Smooth muscle cell of the brain vasculature (primary cell): ENCODE data around the gene MIEF2.
"Not testable (repeated sequence)": the region's sequence is repeated elsewhere in the genome, so short reads cannot be mapped to it uniquely, and the experiment has no call there.

ENCODE experiments used
- DNase-seq: peaks from one replicate; pipeline ENCODE4 v3.0.0-alpha.2; 2012; ENCODE audit warnings: low read depth, low spot score

Gene MIEF2, protein sequence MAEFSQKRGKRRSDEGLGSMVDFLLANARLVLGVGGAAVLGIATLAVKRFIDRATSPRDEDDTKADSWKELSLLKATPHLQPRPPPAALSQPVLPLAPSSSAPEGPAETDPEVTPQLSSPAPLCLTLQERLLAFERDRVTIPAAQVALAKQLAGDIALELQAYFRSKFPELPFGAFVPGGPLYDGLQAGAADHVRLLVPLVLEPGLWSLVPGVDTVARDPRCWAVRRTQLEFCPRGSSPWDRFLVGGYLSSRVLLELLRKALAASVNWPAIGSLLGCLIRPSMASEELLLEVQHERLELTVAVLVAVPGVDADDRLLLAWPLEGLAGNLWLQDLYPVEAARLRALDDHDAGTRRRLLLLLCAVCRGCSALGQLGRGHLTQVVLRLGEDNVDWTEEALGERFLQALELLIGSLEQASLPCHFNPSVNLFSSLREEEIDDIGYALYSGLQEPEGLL

DNA sequence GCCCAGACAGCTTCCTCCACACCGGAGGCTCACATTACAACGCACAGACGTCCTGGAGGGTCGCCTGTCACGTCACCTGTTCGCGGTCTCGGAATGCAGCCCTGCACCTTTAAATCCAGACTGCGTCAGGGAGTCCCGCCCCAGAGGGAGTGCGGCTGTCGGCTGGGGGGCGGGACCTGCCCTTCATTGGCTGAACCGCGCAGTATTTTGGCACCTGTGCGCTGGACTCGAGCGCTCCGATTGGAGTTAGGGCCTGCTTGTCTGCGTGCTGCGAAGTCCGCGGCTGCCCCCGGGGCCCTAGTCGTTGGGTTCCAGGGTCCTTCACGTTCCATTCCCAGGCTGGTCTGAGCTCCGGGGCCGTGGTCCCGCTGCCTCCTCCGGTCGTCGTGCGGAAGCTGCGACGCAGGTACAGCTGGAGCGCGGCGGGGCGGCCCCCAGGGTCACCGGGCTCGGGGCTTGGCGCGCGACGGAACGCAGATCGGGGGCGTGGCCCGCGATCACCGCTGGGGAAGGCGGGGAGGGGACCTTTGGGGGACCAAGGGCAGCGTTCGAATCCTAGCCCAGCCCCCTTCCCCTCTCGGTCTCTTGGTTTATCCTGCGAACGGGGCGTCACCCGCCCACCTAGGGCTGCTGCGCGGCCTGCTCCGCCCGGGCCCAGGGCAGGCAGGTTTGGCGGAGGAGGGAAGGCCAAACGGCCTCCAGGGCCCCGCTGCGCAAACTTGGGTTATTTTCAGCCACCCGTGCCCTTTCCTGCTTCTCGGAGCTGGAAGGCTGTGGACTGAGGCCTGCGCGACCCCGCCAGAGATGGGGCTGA lies at the start of gene MIEF2:
Gene MIEF2 (plus strand): TSS at position 331 of the 814 bp plus-strand sequence. CDS start 2,059 bp downstream, outside the sequence.
- peak; percentile 77 for DNase-seq

DNA sequence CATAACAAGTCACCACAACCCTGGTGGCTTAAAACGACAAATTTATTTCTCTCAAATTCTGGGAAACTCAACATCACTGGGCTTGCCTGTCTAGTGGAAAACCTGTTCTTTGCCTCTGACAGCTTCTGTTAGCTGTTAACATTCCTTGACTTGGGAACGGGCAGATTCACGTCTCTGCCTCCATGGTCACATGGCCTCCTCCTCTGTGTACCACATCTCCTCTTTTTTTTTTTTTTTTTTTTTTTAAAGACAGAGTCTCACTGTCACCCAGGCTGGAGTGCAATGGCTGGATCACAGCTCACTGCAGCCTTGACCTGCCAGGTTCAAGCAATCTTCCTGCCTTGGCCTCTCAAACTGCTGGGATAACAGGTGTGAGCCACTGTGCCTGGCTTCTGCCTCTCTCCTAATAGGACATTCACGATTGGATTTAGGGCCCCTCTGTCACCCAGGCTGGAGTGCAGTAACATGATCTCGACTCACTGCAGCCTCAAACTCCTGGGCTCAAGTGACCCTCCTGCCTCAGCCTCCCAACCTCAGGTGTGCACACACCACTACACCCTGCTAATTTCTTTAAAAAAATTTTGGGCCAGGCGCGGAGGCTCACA lies 46.7 kb upstream of the MIEF2 start:
- no peak for DNase-seq

DNA sequence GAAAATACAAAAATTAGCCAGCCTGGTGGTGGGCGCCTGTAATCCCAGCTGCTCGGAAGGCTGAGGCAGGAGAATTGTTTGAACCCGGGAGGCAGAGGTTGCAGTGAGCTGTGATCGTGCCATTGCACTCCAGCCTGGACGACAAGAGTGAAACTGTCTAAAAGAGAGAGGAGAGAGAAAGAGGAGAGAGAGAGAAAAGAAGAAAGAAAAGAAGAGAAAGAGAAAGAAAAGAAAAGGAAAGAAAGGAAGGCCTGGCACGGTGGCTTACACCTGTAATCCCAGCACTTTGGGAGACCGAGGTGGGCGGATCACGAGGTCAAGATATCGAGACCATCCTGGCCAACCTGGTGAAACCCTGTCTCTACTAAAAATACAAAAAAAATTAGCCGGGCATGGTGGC lies 43.6 kb upstream of the MIEF2 start:
- DNase-seq, result not testable (repeated sequence)

DNA sequence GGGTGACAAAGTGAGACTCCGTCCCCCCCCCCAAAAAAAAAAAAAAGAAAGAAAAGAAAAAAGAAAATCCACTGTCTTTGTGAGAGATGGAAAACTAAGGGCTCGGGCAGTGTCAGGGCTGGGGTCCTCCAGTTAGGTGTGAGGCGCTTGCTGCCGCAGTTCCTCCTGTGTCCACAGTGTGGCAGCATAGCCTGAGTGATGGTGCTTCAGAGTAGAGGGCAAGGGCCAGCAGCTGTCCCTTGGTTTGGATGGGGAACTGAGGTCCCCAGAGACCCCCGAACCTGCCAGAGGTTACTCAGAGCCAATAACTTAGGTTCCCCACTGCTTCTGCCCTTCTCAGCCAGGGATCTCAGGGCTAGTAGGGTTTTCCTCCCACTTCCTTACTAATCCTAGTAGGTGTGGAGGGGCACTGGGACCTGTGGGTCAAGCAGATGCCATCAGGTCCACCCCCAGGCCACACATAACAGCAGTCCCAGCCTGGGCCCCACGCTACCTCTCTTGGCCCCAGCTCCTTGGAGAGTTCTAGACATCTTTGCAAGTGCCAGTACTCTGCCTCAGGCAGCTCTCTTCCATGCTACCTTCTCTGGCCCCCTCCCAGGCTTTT lies 42.9 kb upstream of the MIEF2 start:
- DNase-seq, result no peak

DNA sequence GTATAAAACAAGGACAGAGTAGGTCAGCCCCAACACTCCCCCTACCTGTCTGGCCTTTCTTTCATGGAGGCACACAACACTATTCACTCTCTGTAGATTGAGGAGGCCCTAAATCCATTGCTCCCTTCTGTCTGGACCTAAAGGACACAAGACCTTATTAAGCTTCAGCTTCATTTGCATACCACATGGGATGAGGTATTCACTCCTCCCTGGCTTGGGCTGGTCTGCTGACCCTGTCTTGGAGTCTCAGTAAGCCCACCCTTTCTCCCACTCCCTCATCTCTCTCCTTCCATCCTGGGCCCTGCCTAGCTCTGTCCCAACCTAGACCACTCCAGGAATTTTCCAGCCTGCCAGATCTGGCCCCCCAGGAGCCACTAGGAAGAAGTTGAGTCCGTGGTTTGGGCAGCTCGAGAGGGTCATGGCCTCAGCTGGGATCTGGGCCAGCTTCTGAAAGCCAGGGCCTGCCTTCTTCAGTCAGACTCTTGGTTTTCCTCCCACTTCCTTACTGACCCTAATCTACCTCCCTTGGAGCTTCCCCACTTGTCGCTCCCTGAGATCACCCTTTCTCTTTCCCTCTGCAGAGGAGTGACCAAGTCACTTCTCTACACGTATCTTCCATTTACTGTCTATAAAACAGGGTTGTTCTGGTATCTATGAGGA lies 41.6 kb upstream of the MIEF2 start:
- DNase-seq, result no peak

DNA sequence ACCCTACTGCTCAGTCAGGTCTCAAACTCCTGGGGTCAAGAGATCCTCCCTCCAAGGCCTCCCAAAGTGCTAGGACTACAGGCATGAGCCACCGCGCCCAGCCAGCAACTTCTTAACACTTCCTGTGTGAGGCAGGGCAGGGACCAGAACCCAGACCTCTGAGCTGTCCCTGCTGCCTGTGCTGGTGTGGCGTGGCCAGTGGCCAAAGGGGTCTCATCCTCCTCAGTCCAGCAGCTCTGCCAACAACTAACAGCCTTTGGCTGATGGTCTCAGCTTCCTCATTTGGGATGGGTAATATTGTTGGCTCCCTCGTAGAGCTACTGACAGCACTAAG lies 36.4 kb upstream of the MIEF2 start:
- no peak for DNase-seq

DNA sequence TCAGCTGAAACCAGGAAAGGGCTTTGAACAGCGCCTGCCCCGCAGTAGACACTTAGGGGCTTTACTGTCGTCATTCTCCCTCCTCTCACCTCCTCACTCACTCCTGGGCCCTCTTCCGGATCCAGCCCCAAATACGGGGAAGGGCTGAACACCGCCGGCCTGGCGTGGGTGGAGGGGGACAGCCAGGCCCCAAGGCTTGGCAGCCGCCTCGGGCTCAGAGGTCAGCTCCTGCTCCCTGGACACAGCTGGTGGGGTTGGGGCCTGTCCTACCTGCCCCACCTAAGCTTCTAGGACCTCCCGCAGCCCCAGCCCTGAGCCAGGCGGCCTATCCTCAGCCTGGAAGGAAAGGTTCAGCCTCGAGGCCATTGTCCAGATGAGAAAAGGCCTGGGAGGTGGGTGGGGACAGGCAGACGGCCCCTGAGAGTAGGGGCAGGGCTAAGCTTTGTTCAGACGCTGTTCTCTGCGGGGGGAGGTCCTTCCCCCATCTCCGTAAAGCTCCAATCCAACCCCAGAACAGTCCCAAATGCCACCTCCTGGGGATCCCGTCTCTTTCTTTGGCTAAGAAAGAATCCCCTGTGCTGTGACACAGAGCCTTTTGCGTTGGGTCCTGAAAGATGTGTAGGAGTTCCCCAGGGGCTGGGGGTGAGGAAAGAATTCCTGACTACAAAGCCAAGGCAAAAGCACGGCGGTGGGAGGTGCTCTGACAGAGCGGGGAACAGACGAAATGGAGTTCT lies 35.9 kb upstream of the MIEF2 start:
- no peak for DNase-seq

DNA sequence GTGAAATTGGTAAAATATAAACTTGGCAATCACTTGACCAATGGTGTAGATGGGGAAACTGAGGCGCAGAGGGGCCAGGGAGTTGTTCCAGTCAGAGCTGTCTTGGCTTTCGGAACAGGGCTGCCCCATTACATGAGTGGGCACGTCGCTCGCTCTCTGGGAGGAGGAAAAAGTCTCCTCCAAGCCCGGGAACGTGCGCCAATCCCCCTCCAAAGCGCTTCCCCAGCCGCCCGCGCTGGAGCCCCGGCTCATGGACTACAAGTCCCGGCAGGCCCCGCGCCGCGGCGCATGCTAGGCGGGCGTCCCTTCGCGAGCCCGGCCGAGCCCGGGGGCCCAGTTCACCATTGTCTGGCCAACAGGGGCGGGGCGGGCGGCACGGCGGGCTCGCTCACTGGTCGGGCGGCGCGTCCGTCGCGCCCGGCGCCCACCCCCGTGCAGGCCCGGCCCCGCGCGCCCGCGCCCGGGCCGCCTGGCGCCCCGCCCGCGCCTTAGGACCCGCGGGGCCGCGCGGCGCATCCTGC lies 35.3 kb upstream of the MIEF2 start, which contains the start of gene LLGL1:
Gene LLGL1 (plus strand): TSS at position 515 of the 521 bp plus-strand sequence. CDS start 48 bp downstream, outside the sequence.
- DNase-seq, result peak; percentile 92

DNA sequence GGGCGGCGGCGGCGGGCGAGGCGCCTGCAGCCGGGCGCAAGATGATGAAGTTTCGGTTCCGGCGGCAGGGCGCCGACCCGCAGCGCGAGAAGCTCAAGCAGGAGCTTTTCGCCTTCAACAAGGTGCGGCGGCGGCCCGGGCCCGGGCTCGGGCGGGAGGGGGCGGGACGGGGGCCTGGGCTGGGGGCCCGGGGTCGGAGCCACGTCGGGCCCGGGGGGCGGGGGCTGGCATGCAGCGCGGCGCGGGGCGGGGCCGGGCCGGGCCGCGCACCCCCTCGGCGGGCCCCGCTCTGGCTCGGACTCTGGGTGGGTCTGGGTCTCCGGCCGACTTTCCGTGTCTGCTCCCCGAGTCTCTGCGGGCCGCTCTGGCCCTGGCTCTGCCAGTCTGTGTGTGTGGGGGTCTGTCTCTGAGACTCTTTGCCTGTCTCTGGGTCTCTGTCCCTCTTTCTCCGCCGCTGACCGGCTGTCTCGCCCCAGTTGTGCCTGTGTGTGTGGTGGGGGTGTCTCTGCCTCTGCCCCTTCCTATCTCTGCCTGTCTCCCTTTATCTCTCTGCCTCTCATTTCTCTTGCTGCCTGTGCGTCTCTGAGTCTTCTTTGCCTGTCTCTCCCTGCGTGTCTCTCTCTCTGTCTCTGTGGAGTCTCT lies 34.7 kb upstream of the MIEF2 start:
- no peak for DNase-seq

DNA sequence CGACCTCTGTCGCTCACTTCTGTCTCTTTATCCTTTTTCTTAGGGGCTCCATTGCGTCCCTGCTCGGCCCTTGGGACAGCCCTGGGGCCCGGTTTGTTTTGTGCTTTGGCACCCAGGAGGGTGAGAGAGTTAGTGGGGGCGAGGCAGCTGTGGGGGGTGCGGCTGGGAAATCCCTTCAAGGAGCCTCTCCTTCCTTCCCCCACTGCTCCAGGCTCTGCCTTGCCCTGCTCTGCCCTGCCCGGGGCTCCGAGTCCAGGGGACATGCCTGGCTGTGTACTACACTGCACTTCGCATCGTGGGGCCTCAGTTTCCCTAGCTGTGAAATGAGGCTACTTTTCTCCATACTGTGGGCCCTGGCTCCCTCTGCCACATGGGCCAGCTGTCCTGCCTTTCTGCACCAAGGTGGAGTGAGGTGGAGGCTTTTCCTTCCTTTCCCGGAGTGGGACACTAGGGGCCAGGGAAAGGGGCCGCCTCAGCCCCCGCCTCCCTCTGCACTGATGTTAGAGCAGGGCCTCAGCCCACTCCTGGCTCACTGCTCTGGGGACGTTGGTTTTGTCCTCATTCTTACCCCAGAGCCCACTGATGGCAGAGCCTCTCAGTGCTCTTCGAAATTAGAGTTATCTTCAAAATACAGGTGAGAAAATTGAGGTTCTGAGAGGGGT lies 34.0 kb upstream of the MIEF2 start:
- DNase-seq, result no peak

DNA sequence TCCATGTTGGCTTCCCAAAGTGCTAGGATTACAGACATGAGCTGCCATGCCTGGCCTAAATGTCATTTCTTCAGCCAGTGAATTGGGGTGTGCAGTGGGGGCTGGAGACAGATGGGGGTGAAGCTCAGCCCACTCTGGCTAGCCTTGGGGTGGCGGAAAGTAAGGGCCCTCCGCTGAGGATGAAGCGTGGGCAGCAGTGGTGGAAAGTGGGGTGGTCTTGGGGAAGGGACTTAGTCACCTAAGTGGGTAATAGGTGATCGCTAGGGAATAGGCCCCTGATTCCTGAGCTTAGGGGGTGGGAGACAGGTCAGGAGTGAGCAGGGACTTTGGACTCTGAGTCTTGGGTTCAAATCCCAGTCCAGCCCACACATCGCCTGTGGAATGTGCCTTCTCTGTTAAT lies 32.8 kb upstream of the MIEF2 start:
- no peak for DNase-seq

DNA sequence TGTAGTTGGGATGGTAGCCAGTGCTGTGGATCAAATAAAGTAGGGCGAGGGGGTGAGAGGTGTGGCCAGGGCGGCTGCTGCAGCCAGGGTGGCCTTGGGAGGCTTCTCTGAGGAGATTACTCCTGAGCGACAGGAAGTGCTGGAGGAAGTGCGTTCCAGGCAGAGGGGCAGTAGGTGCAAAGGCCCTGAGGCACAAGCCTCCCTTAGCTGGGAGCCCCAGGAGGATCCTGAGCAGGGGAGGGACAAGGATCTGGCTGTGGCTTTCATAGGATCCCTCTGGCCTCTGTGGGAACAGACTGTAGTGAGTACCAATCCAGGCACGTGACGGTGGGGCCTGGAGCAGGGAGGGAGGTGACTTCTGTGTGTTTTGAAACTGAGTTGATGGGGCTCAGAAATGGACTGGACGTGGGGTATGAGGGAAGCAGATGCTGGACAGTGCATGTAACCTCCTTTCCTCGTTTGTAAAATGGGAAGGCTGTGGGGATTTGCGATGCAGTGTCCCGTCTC lies 32.2 kb upstream of the MIEF2 start:
- no peak for DNase-seq

DNA sequence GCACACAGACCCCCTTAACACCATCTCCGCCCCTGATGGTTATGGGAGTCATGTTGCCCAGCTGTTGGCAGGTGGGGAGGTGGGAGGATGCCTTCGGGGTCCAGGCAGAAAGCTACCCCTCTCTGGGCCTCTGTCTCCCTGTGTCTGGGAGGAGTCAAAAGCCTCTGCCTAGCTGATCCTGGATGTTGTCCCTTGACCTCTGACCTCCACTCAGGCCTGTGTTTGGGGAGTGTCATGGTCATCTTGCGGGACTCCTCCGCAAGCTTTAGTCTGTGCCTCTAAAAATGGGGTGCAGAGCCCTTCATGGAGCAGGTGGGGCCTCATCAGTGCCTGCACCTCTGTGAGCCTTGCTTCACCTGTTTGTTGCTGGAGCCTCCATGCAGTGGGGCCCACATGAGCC lies 31.2 kb upstream of the MIEF2 start:
- DNase-seq, result no peak

DNA sequence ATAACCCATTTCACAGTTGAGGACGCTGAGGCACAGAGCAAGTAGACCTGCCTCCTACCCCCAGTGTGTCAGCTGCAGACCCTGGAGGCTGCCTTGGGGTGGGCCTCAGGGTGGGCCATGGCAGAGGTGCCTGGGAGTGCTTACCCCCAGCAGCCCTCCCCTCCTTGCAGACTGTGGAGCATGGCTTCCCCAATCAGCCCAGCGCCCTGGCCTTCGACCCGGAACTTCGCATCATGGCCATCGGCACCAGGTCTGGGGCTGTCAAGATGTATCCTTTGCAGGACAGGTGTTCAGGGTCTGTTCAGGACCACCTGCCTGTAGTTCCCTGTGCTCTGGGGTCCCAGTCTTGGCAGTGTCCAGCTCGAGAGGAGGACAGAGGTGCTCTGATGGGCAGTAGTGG lies 30.7 kb upstream of the MIEF2 start:
- no peak for DNase-seq

DNA sequence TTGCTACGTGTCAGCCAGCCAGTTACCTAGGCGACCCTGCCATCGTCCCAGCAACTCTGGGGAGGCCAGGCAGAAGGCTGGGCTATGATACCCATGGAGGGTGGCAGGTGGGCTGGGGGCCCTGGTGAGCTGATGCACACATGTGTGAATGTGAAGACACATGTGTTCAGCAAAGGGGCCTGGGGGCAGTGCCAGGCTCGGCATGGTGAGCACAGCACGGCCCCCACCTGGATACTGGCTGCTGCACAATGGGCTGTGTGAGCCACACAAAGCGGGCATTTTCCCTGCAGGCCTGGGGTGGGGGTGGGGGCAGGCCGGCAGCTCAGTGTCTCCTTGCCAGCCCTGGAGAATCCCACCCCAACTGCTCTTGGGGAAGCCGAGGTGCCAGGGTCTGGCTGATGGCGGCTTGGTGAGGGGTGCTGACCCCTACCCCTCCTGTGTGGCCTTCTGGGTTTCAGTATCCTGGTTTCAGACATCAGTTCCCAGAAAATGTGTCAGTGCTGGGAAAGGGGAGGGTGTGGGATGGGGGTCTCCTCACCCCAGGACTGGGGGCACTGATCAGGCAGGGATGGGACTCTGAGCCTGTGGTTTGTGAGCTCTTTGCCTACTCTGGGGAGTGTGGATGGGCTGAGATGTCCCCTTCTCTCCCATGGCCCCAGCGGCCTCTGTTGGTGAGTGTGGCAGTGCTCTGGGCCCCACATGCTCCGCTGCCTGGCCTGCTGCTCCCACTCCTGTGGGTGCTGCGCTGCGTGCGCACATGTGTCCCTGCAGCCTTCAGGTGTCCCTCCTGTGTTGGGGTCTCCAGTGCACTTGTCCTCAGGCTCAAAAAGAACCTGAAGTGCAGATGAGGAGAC lies 29.9 kb upstream of the MIEF2 start:
- DNase-seq, result no peak

DNA sequence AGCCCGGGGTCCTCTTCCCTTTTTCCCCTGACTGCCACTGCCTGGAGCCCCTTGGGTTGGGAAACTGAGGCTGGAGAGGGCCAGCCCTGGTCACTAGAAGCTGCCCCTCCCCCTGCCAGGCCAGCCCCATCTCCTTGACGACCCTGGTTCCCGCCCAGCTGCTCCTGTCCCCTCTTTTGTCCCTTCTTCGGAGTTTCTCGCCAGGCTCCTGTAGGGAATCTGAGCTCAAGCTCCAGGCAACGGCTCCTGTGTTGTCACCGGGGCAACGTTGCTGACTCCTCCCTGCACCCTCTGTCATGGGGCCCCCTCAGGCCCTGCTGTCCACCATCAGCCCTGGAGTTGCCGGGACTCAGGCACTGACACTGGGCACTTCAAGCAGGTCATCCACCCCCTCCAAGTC lies 29.3 kb upstream of the MIEF2 start:
- DNase-seq, result no peak

DNA sequence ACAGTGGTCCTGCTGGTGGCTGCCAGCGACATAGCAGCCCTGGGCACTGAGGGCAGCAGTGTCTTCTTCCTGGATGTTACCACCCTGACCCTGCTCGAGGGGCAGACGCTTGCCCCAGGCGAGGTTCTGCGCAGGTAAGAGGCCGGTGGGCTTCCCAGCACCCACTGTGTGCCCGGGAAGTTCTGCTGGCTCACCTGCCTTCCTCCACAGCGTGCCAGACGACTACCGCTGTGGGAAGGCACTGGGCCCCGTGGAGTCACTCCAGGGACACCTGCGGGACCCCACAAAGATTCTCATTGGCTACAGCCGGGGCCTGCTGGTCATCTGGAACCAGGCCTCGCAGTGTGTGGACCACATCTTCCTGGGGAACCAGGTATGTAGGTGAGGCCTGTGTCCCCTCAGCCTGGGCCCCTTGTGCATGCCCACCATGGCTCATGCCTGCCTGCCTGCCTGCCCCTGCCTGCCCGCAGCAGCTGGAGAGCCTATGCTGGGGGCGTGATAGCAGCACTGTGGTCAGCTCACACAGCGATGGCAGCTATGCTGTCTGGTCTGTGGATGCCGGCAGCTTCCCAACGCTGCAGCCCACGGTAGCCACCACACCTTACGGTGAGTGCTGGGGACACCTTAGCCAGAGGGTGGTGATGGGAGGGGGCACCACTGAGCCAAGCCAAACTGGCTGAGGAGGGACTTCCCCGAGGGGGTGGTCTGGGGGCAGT lies 26.5 kb upstream of the MIEF2 start:
- no peak for DNase-seq
